ENCODE results near the gene MAN2A1.
"Not testable (repeated sequence)": the region's sequence is repeated elsewhere in the genome, so short reads cannot be mapped to it uniquely, and the experiment has no call there.

The MAN2A1 gene

GRCh38 chr5:109825450-109825849, 135.7 kb downstream of the MAN2A1 start:
- DNase-seq (ENCODE audit: low spot score), result no peak

- DNase-seq (ENCODE audit: low spot score), result no peak
Measured at GRCh38 chr5:109826426-109826825, 136.7 kb downstream of the MAN2A1 start.

GRCh38 chr5:109829331-109829730, 139.6 kb downstream of the MAN2A1 start:
- no peak for DNase-seq (ENCODE audit: low spot score)

- no peak for DNase-seq (ENCODE audit: low spot score)
Measured at GRCh38 chr5:109830955-109831502, 141.3 kb downstream of the MAN2A1 start.

- not testable (repeated sequence) for DNase-seq (ENCODE audit: low spot score)
Measured at GRCh38 chr5:109832207-109833188, 142.8 kb downstream of the MAN2A1 start.

DNA sequence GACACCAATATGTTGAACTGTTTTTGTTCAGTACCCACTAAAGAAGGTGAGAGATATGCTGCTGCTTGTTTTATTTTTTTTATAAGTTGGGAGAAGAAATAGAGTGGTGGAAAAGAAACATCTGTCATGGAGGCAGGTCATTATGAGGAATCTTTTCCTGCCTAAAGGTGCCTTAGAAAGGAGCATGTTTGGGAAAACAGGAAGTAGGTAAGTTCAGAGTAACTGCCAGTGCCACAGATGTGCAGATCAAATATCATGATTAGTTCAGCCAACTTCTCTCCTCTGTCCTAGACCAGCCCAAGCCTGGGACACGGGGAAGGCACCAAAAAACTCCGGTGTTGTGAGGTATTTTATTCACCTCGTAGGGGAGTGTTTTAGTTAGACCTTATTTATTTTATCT, 144.2 kb downstream of the MAN2A1 start:
- DNase-seq (ENCODE audit: low spot score), result no peak

GRCh38 chr5:109836280-109836679, 146.6 kb downstream of the MAN2A1 start:
- no peak for DNase-seq (ENCODE audit: low spot score)

DNA sequence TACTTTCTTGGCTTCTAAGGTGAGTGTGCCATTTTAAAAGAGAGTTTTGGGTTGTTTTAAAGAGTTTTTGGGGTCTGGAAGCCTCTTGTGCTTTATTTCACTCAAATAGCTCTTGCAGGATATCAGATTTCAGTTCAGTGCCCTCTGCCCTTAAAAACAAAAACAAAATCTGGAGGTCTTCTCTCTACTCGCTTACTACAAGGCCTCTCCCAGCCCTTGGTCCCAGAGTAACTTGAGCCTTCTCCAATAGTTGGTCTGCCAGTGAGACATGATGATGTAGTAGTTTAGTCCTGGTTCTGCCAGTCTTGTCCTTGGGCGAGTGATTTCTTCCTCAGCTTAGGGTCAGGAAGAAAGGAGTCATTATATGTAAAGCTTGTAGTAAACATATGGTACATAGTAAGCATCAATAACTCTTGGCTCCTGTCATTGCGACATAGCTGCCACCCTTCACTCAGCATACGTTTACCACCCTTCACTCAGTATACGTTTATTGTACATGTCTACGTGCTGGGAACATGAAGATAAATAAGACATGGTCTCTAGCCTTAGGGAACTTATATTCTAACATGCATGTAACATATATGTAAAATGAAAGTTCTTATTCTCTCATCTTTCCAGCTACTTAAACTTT, 147.6 kb downstream of the MAN2A1 start:
- no peak for DNase-seq (ENCODE audit: low spot score)

GRCh38 chr5:109838157-109838556, 148.4 kb downstream of the MAN2A1 start:
- DNase-seq (ENCODE audit: low spot score), result peak; percentile 11

DNA sequence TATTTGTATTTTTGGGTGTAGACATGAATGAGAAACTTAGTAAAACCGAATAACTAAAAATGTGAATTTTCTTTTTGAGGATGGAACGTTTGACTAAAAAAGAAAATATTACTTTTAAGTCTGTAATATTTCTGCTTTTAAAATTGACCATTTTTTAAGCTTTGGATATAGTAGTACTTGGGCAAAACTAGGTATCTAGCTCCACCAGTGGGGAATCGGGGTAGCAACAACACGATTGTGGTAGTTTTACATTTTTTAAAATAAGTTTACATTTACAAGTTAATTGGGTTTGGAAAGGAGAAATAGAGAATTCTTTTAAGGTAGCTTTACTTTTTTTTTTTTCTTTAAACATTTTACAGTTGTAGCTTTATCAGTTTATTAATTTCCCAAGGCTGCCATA, 154.4 kb downstream of the MAN2A1 start:
- DNase-seq (ENCODE audit: low spot score), result no peak

DNA sequence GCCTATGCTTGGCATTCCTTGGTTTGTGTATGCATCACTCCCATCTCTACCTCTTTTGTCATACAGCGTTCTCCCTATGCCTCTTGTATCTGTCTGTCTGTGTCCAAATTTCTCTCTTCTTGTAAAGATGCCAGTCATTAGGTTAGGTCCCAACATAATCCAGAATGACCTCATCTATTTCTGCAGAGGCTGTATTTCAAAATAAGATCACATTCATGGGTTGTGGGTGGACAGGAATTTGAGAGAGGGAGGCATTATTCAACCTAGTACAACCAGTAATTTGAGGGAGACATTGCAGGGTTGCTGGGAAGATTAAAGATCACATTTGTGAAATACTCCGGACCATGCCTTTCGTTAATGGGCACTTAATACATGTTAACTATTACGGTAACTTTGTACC, 155.0 kb downstream of the MAN2A1 start:
- no peak for DNase-seq (ENCODE audit: low spot score)

GRCh38 chr5:109848130-109848529, 158.4 kb downstream of the MAN2A1 start:
- no peak for DNase-seq (ENCODE audit: low spot score)

- DNase-seq (ENCODE audit: low spot score), result no peak
Measured at GRCh38 chr5:109849478-109850088, 159.9 kb downstream of the MAN2A1 start.

DNA sequence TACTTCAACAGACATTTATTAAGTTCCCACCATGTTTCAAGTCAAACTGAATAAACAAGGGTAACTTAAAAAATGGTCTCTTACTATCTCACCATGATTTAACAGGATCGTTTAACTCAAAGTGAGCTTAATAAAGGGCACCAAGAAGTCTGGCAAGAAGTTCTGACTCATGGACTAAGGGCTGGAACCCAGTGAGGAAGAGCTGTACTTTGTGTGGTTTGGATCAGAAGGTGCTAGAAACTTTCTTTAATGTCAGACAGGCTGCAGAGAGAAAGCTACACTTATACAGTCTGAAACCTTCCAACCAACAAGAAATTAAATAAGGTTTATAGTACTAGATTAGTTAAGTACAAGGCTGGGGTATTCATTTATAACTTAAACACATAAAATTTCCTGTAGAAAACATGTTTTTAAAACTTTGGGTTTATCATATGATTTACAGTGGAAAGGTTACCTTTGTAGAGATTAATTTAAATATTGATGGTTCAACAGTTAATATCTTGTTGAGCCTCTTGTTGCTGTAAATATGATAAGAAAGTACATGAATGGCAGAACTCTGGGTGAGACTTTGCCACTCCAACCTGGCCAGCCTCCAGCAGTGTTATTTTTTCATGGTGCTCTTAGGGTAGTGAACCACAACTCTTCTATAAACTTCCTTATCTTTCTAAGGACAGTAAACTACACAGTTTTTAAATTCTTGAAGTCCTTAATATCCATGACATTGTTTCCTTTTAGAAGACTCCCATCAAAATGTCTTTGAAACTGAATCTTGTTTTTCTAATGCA, 162.8 kb downstream of the MAN2A1 start:
- DNase-seq (ENCODE audit: low spot score), result no peak

- no peak for DNase-seq (ENCODE audit: low spot score)
Measured at GRCh38 chr5:109853377-109853776, 163.7 kb downstream of the MAN2A1 start.

GRCh38 chr5:109855056-109855455, 165.3 kb downstream of the MAN2A1 start:
- DNase-seq (ENCODE audit: low spot score), result no peak

DNA sequence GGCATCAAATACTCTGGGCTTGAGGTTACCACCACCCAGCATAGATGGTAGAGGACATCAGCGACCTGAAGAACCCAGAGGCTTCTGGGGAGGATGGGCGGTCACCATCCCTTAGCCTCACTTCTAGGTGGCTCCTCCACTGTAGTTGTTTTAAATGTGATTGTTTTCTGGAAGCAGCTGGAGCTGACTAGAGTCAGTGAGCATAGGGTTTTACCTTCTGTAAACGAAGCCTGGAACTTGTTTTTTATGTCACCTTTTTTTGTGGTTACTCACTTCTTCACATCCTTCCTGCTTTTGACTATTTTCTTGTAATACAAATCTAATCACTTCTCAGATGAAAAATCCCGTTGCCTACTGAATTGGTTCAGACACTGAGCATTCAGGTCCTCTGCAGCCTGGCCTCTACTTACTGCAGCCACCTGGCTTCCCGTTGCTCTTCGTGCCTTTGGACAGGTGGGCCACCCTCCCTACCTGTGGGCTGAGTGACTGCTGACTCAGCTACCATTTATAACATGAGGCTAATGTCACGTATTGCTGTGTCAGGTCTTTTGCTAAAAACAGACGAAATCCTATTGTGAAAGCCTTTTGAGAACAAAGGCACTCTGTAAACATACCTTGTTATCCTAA, 167.8 kb downstream of the MAN2A1 start:
- DNase-seq (ENCODE audit: low spot score), result no peak

- no peak for DNase-seq (ENCODE audit: low spot score)
Measured at GRCh38 chr5:109859537-109859936, 169.8 kb downstream of the MAN2A1 start.

GRCh38 chr5:109862301-109862700, 172.6 kb downstream of the MAN2A1 start:
- DNase-seq (ENCODE audit: low spot score), result no peak

- no peak for DNase-seq (ENCODE audit: low spot score)
Measured at GRCh38 chr5:109863752-109864151, 174.0 kb downstream of the MAN2A1 start.

GRCh38 chr5:109865637-109866036, 175.9 kb downstream of the MAN2A1 start:
- DNase-seq (ENCODE audit: low spot score), result no peak

Measured in iPS-NIHi11 (cell line).